GM18519 (cell line): ENCODE data around the gene HNRNPC.
"Not testable (repeated sequence)": the region's sequence is repeated elsewhere in the genome, so short reads cannot be mapped to it uniquely, and the experiment has no call there.

ENCODE experiments used
- ATAC-seq: cut with Tn5 transposase; IDR thresholded peaks from one replicate; pipeline ENCODE4 v1.9.1; 2021; ENCODE audit warnings: mild to moderate bottlenecking, moderate library complexity; ENCODE audit not compliant: unreplicated experiment, low FRiP score

The HNRNPC gene

DNA sequence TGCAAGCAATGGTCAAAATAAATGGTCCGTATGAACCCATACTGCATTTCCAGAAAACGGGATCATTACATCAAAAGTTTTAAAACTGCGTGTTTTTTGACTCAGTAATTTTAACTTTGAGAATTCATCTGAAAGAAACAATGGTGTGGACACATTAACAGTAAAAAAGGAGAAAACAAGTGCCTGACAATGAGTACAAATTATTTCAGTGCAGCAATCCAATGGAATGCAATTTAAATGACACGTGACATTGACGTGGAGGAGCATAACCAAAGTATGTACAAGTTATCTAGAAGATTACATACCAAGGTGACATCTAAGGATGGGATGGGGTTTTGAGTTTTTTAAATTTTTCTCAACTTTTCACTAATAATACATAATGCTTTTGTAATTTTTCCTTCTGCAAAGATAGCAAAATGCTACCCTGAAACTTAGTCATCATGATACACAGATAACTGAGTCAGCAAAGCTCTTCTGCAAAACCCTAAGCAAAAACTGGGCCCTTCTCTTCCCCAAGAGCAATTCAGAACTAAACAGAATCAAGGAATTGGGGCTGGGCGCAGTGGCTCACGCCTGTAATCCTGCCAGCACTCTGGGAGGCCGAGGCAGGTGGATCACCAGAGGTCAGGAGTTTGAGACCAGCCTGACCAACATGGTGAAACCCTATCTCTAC is 20.4 kb downstream of the HNRNPC start:
- no peak for ATAC-seq

DNA sequence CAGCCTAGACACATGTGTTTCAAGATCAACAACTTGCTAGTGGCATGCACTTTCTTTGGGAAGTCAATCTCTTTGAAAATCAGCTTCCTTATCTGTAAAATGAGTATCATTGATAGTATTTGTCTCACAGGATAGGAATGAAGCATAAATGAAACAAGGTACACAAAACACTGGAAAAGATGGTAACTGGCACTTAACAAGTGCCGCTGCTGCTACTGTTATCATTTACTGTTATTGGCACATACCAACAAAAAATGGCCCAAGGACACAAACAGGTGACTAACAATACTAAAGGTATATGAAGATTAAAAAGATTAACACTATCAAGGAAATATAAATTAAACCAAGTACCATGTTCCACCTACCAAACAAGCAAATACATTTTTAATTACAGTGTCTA is 20.9 kb downstream of the HNRNPC start:
- ATAC-seq = no peak

- ATAC-seq = no peak
Observed at GRCh38 chr14:21245813-21246212, 23.4 kb downstream of the HNRNPC start.

DNA sequence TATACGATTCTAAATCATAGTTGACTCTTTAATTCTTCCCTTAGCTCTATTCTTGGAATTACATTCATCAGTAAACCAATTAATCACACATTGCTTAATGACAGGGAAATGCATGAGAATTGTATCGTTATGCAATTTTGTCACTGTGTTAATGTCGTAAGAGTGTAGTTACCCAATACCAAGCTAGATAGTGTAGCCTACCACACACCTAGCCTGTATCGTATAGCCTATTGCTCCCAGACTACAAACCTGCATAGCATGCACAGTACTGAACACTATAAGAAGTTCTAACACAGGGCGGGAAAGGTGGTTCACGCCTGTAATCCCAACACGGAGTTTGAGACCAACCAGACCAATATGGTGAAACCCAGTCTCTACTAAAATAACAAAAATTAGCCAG is 24.7 kb downstream of the HNRNPC start:
- ATAC-seq = no peak

DNA sequence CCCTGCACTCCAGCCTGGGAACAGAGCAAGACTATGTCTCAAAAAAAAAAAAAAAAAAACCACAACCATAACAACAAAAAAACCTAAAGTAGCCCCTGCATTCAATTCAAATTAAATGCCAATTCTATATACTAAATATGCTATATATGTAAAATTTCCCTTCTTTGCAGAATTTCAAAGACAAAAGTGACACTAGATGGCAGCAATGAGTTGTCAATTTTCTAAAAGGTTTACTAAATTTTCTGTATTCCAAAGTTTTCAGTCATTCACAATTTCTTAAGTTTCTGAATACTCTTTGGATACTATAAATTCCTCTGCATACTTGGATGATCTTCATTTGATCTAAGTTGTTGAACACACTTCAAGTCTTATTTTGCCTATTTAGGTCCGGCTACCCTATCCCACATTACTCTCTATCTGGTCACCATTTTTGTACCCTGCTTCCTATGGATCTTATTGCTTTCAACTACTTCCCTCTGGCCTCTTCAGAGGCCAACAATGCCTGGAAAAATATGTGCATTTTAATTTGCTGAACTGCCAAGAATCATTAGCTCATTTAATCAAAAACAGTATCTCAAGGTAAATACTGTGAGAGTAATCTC is 27.9 kb downstream of the HNRNPC start:
- ATAC-seq = no peak

GRCh38 chr14:21240417-21240816 is 28.8 kb downstream of the HNRNPC start:
- no peak for ATAC-seq

DNA sequence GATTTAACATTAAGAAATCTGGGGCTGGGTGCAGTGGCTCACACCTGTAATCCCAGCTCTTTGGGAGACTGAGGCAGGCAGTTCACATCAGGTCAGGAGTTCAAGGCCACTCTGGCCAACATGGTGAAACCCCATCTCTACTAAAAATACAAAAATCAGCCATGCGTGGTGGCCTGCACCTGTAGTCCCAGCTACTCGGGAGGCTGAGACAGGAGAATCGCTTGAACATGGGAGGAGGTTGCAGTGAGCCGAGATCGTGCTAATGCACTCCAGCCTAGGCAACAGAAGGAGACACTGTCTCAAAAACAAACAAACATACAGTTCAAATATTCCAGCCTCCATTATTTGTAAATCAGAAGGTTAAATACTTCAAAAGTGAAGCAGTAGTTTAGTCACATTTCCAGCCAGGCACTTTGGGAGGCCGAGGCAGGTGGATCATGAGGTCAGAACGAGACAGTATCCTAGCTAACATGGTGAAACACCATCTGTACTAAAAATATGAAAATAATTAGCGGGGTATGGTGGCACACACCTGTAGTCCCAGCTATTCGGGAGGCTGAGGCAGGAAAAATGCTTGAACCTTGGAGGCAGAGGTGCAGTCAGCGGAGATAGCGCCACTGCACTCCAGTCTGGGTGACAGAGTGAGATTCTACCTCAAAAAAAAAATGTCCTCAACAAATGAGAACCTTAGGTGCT is 30.3 kb downstream of the HNRNPC start:
- ATAC-seq = no peak

DNA sequence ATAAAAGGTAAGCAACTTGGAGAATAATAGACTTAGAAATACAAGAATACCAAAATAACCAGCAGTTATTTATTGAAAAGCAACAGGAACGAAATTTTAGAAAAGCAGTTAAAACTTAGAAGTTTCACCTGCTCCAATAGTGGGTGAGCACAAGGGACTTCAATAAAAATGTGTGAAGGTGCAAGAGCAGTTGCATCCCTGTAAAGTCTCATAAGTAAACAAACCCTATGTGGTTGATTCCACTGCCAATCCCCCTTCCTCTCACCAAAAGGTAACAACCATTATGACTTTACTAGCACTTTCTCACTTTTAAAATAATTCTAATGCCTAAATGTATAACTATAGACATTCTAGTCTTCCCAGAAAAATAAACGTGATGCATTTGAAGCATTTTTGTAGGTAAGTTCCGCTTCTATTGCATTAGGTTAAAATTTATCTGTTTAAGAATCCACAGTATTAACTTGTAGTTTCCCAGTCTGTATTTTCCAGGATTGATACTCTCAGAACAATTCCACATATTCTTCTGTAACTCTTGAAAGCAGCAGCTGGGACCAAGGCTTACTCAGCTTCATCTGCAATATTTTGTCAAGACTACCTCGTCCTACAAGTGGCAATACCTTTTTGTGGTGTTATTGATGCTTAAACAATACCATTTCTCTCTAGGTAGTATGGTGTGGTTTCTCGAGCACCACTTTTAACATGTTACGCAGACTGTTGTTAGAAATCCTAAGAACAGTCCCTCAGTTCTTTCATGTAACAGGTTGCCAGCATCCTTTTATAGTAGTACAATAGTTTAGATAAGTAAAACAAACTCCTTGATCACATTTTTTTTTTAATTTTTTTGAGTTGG is 32.1 kb downstream of the HNRNPC start:
- no peak for ATAC-seq

DNA sequence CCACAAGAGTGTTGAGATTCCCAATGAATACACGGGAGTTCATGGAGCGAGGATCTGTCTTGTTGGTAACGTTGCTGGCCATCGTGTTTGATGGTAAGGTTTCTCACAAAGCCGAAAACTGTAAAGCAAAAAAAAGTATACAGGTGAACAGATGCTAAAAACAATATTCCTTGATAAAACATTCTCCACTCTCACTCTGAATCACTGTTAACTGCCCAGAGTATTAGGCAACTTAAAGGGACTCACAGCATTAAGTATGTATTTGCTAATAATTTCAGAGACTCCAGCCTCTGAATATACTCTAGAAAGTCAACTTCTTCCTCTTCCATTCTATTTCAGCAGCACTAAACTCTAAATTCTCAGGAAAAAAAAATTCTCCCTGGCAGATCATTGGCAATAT is 35.1 kb downstream of the HNRNPC start:
- ATAC-seq = no peak

DNA sequence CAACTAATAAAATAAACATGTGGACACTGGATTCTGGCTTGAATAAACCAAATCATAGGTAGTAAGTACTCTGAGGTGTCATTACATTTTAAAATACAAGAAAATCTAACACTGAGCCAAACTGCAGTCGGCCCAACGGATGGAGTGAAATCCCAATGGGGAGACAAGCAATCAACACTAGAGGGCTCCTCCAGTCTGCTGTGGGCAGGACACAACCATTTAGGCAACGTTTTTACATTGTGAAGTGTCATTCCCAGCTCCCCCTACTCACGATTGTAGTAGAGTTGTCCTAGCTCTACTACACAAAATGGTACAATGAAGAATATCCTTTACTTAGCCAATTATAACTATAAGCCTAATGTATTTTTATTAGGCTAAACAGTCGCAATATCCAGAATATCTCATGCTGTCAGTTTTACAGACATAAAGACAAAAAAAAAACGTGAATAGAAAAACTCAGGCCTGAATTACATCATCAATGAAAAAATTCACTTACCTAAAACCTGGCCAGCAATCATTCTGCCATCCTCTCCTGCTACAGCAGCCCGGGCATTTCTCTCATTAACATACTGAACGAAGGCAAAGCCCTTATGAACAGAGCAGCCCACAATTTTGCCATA is 35.7 kb downstream of the HNRNPC start:
- ATAC-seq = no peak

DNA sequence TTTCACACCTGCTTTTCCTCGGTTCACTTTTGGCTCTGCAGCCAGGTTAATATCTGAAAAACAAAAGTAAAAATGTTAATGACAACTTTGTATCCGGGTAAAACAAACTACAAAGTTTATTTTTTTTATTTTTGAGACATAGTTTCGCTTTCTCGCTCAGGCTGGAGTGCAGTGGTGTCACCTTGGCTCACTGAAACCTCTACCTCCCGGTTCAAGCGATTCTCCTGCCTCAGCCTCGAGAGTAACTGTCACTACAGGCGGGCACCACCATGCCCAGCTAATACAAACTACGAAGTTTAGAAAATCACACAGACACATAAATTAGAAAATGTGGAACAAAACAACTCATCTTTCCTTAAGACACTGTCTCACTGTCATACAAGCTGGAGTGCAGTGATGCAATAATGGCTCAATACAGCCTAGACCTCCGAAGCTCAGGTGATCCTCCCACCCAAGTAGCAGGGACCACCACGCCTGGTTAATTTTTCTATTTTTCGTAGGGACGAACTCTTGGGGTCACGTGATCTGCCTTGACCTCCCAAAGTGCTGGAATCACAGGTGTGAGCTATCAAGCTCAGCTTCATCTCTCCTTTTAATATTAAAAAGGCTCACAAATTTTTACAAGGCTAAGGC is 38.1 kb downstream of the HNRNPC start:
- ATAC-seq = no peak

DNA sequence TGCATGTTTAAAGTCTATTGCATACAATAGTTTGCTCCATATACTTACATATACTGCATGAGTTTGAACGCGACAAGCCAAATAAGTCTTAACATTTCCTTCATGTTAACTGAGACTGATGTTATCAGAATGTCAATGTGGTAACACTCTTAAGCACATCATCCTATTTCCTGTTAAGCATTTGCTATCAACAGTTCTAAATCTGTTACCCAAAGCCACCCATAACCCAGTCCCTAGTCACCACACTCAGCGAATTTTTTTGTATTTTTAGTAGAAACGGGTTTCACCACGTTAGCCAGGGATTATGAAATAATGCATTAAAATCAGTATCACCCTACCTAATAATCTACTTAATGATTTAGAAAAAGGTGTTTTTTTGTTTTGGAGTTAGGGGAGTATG is 39.4 kb downstream of the HNRNPC start:
- ATAC-seq = no peak

DNA sequence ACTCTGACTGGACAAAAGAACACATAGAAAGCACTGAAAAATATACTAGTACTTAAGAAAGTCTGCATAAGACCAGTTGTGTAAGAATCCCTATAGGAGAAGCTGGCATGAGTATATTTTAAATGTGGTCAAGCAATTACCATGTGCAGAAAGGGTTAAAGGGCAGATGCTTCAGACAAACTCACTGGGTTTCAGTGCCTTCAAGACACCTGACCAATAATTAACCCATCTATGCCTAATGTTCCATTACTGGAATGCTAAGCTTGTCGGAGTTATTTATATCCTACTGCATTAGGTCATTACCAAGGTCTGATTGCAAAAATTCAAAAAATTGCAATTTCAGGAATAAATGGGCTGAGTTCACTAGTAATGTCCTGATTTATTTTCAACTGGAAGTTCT is 41.3 kb downstream of the HNRNPC start:
- ATAC-seq = no peak

GRCh38 chr14:21227150-21227549 is 42.1 kb downstream of the HNRNPC start:
- ATAC-seq = no peak

DNA sequence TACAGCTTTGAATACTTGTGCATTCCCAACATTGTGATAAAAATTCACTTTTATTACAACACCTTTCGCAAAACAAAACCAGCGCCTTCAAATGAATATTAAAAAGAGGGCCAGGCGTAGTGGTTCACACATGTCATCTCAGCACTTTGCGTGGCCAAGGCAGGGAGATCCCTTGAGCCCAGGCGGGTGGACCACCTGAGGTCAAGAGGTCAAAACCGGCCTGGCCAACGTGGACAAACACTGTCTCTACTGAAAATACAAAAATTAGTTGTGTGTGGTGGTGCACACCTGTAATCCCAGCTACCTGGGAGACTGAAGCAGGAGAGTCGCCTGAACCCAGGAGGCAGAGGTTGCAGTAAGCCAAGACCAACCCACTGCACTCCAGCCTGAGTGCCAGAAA is 42.8 kb downstream of the HNRNPC start:
- no peak for ATAC-seq

DNA sequence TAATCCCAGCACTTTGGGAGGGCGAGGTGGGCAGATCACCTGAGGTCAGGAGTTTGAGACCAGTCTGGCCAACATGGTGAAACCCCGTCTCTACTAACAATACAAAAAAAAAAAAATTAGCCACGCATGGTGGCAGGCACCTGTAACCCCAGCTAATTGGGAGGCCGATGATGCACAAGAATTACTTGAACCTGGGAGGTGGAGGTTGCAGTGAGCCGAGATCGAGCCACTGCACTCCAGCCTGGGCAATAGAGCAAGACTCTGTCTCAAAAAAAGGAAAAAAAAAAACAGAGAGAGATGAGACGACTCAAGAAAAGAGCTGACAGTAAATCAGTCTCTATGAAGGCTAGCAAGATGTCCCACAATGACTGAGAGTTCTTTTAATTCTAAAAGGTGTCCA is 44.1 kb downstream of the HNRNPC start:
- ATAC-seq = not testable (repeated sequence)

GRCh38 chr14:21220874-21221477 is 48.3 kb downstream of the HNRNPC start:
- ATAC-seq = no peak

- ATAC-seq = no peak
Observed at GRCh38 chr14:21219561-21220111, 49.6 kb downstream of the HNRNPC start.

DNA sequence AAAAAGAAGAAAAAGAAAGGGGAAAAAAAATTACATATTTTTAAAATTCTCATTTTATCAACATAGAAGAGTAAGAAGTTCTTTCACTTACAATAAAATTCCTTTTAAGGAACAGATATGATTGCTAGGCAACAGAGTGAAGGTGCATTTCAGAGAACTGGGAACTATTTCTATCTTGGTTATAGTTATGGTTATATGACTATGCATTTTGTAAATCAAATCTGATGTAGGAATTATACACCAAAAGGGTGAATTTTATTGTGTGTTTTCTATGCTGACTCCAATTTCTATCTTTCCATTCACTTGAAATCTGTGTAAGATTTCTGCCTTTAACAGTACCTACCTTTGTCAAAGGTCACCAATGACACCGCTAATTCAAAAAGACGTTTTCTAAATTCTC is 50.1 kb downstream of the HNRNPC start:
- ATAC-seq = no peak

DNA sequence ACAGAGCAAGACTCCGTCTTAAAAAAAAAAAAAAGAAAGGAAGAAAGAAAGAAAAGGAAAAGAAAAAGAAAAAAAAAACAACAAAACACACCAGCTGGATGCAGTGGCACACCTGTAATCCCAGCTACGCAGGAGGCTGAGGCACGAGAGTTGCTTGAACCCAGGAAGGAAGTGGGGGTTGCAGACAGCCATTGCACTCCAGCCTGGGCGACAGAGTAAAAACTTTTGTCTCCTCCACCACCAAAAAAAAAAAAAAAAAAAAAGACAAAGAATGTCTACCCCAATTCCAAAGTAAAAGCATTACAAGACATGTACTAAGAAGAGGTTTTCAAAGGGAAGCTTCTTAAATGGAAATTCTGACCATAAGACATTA is 53.4 kb downstream of the HNRNPC start:
- no peak for ATAC-seq
